Iris pigment epithelial cell (primary cell): ENCODE results near the gene SLCO1B3.
"Not testable (repeated sequence)": the region's sequence is repeated elsewhere in the genome, so short reads cannot be mapped to it uniquely, and the experiment has no call there.

Experiments used
- DNase-seq: peaks from one replicate; pipeline ENCODE4 v3.0.0-alpha.2; 2011; ENCODE audit warnings: low read depth

SLCO1B3 gene, protein sequence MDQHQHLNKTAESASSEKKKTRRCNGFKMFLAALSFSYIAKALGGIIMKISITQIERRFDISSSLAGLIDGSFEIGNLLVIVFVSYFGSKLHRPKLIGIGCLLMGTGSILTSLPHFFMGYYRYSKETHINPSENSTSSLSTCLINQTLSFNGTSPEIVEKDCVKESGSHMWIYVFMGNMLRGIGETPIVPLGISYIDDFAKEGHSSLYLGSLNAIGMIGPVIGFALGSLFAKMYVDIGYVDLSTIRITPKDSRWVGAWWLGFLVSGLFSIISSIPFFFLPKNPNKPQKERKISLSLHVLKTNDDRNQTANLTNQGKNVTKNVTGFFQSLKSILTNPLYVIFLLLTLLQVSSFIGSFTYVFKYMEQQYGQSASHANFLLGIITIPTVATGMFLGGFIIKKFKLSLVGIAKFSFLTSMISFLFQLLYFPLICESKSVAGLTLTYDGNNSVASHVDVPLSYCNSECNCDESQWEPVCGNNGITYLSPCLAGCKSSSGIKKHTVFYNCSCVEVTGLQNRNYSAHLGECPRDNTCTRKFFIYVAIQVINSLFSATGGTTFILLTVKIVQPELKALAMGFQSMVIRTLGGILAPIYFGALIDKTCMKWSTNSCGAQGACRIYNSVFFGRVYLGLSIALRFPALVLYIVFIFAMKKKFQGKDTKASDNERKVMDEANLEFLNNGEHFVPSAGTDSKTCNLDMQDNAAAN

DNA sequence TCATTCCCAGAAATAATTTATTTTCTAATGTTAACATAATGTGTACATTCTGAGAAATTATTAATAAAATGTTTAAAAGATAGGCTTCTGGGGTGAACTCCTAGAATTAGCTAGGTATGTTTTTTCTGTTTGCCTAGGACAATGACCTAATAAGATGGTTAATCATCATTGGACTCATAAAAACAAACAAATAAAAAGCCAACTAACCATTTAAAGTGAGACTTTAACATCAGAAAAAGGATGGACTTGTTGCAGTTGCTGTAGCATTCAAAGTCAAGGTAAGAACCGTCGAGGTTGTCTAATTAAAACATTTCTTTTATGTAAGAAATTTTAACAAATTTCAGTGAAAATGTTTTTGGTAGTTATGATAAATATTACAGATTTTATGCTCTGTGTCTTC is at the start of gene SLCO1B3:
SLCO1B3 (plus strand) TSS at position 219 of the 400 bp plus-strand sequence. CDS start 5,034 bp downstream, outside the sequence.
- no peak for DNase-seq

DNA sequence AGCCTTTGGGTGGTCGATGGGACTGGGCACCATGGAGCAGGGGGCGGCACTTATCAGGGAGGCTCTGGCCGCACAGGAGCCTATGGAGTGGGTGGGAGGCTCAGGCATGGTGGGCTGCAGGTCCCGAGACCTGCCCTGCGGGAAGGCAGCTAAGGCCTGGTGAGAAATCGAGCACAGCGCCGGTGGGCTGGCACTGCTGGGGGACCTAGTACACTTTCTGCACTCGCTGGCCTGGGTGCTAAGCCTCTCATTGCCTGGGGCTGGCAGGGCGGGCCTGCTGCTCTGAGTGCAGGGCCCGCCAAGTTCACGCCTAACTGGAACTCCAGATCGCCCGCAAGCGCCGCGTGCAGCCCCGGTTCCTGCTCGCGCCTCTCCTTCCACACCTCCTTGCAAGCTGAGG is 33.1 kb upstream of the SLCO1B3 start:
- DNase-seq: no peak

DNA sequence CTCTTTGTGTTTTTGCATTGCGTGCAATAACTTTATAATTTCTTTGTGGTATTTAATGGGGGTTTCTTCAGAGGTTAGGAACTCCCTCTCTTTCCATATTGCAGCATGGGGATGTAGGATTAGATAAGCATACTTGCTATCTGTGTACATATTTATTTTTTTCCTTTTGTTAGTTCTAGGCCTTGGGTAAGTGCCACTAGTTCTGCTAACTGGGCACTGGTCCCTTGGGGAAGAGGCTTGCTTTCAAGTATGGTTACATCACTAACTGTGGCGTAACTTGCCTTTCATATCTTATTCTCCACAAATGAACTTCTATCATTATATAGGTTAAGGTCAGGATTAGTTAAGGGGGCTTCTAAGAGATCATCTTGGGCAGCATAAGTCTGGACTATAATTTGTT is 31.5 kb upstream of the SLCO1B3 start:
- DNase-seq: no peak

GRCh38 chr12:20779971-20780370 is 30.5 kb upstream of the SLCO1B3 start:
- not testable (repeated sequence) for DNase-seq

- not testable (repeated sequence) for DNase-seq
Measured at GRCh38 chr12:20783796-20784357, 26.6 kb upstream of the SLCO1B3 start.

DNA sequence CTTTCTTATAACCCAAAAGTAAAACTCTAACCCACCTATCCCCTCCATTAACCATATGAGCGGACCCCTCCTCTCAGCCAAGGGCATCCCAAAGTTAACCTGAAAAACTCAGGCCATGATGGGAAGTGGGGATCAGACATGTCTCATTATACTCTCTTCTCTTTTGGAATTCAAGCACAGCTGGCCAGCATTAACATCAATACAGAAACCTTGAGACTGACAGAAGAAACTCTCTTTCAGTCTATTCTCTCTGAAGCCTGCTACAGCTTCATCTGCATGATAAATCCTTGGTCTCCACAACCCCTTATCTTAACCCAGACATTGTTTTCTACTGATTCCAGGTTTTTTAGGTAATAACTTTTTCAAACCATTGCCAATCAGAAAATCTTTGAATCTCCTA is 17.5 kb upstream of the SLCO1B3 start:
- no peak for DNase-seq

DNA sequence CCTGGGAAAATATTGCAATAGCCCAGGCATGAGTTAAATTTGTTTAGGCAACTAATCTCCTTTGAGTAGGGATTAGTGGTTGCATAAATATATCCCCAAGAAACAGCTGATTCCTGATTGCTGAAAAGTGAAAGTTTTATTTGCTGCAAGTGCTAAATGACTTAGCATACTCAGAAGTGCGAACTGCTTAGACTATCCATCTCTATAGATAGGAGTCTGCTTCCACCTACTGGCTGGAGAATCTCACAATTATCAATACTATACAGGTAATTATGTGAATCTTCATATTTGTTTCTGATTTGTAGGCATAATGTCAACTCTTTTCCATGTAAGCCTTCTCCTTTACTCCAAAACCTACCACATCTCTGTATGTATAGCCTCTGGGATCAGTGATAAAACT is 12.0 kb upstream of the SLCO1B3 start:
- DNase-seq: peak; percentile 50

DNA sequence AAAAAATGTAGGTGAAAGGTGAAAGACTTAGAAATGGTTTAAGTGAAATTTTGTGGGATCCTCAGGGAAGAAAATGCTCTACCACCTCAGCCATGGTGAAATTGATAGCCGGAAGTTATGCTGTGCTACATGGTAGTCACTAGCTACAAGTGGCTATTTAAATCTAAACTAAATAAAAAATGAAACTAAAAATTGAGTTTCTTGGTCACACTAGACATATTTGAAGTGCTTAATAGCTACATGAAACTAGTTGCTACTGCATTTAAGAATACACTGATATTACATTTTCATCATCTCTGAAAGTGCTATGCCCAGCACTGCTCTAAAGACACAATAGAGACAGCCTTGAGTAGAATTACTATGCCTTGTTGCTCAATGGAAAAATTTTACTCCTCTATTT is 10.3 kb upstream of the SLCO1B3 start:
- DNase-seq: no peak

- DNase-seq: no peak
Measured at GRCh38 chr12:20801035-20801434, 9.5 kb upstream of the SLCO1B3 start.

- no peak for DNase-seq
Measured at GRCh38 chr12:20805921-20806320, 4.6 kb upstream of the SLCO1B3 start.

DNA sequence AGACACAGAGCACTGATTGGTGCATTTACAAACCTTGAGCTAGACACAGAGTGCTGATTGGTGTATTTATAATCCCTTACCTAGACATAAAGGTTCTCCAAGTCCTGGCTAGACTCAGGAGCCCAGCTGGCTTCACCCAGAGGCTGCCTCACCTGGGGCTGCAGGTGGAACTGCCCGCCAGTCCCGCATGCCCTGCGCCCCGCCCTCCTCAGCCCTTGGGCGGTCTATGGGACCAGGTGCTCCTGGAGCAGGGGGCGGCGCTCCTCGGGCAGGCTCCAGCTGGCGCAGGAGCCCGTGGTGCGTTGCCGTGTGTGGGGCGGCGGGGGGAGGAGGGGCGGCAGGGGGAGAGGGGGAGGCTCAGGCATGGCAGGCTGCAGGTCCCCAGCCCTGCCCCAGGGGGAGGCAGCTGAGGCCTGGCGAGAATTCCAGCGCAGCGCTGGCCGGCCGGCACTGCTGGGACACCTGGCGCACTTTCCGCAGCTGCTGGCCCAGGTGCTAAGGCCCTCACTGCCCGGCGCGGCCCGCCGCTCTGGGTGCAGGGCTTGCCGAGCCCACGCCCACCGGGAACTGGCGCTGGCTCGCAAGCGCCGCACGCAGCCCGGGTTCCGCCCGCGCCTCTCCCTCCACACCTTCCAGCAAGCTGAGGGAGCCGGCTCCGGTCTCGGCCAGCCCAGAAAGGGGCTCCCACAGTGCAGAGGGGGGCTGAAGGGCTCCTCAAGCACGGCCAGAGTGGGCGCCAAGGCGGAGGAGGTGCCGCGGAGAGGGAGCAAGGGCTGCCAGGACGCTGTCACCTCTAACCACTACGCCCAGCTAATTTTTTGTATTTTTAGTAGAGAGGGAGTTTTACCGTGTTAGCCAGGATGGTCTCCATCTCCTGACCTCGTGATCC is 3.1 kb upstream of the SLCO1B3 start:
- DNase-seq: no peak

DNA sequence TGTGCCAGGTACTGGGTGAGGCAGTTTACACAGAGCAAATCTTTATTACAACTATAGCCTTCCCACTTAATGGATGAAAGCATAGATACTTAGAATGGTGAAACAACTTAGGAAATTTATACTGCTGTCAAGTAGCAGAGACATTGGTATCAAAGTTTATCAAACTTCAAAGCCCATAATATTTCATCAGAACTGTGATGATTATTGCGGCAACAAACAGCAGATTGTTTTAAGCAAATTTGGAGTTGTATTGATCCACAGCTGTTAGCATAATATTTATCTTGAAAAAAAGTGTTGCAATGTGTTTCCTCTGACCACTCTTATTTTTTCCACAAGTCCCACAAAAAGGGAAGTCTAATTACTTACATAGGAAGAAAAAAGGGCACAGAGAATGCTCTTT is 2.0 kb upstream of the SLCO1B3 start:
- no peak for DNase-seq

DNA sequence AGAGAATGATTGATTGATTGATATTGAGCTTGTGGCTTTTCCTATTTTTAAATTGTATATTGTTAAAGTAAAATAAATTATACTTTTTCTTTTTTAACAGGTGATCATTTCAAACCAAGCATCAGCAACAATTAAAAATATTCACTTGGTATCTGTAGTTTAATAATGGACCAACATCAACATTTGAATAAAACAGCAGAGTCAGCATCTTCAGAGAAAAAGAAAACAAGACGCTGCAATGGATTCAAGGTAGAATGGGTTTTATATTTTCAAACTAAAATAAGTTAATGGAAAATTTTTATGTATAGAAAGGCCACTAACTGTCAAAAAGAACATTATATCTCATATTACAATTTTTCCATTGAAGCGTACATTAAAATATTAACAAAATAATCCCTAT is 5.1 kb downstream of the SLCO1B3 start:
- no peak for DNase-seq

DNA sequence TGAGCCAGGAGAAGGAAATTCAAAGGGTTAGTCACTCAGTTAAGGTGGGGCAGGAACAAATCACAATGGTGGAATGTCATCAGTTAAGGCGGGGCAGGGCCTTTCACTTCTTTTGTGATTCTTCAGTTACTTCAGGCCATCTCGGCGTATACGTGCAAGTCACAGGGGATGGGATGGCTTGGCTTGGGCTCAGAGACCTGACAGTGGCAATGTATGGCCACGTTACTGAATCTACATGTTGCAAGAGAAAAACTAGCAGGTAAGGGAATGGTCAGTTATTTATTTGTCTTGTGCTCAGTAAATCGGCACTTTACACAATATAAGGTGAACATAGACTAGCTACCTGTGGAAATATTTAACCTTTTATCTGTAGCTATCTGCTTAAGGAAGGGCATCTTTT is 11.9 kb downstream of the SLCO1B3 start:
- DNase-seq: no peak

DNA sequence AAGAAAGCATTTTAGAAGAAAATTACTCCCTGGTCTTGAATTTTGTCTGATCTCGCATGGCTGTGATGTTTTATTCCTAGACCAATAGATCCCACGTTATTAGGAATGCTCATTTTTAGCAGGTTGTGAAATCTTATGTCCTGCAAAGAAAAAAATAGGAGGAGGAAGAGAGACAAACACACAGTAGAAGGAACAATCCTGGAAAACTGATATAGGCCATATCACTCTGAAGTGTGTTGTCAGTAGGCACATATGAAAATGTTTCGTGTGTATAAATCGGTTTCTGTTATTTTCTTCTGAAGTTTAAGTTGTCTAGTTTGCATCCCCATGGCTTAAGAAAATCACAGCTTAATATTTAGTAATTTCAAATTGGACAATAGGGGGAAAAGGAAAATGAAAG is 12.4 kb downstream of the SLCO1B3 start:
- DNase-seq: no peak

- DNase-seq: no peak
Measured at GRCh38 chr12:20829919-20830318, 19.4 kb downstream of the SLCO1B3 start.

GRCh38 chr12:20830456-20830855 is 20.0 kb downstream of the SLCO1B3 start:
- no peak for DNase-seq

- DNase-seq: no peak
Measured at GRCh38 chr12:20832911-20833310, 22.4 kb downstream of the SLCO1B3 start.

GRCh38 chr12:20852649-20853048 is 42.1 kb downstream of the SLCO1B3 start:
- no peak for DNase-seq

DNA sequence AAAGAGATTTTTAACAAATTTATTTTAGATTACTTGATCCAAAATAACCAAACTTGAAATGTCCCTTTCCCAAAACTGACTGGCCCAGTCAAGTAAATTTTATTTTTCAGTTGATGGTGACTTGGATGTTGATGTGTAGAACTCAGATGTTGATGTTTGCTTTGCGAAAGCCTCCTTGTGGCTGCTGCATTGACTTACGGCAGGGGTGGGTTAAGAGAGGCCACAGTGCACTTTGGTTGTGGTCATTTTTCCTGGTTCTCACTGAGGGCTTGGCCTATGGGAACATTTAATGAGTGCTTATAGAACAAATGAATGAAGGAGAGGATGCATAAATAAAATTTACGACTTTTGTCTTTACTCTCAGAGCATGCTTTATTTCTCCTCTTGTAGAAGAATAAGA is 52.6 kb downstream of the SLCO1B3 start:
- DNase-seq: no peak

DNA sequence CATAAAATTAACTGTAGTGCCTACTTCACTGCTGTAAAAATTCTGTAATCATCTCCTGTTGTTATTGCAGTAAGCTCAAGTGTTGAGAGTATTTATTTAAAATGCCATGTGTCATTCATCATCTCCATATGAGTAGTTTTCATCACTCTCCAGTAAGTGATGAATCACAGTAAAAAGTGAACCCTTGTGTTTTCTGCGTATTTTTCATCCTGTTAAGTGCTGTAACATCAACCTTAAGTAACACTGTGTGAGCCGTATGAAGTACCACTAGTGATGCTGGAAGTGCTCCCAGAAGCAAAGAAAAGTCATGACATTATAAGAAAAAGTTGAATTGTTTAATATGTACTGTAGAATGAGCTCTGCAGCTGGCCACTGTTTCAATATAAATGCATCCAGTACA is 55.4 kb downstream of the SLCO1B3 start:
- DNase-seq: no peak

GRCh38 chr12:20868277-20868676 is 57.8 kb downstream of the SLCO1B3 start:
- DNase-seq: no peak
